Hepatocyte (in vitro differentiated cells): ENCODE data around the gene NDUFB7. TPM values are rescaled to one million over a fixed set of nuclear protein-coding genes. Genes with fewer than 3 reads are reported as not detected.
"Not testable (repeated sequence)": the region's sequence is repeated elsewhere in the genome, so short reads cannot be mapped to it uniquely, and the experiment has no call there.

Experiments
- DNase-seq: peaks from one replicate; pipeline ENCODE4 v3.0.0-alpha.2; 2016; ENCODE audit warnings: low spot score
- H2AFZ ChIP-seq: fragments of 200-600 bp; sonication (generic); 2 replicates; pipeline ENCODE4 v1.6.0; 2016; ENCODE audit warnings: antibody characterized with exemption, mild to moderate bottlenecking
- H3K27ac ChIP-seq: fragments of 200-600 bp; sonication (generic); 2 replicates; pipeline ENCODE4 v1.5.1; 2016; ENCODE audit warnings: mild to moderate bottlenecking
- H3K27me3 ChIP-seq: fragments of 200-600 bp; sonication (generic); 2 replicates; pipeline ENCODE4 v1.6.1; 2016
- H3K36me3 ChIP-seq: fragments of 200-600 bp; sonication (generic); replicated peaks from 2 replicates; pipeline ENCODE4 v1.5.1; 2016; ENCODE audit warnings: low read depth; ENCODE audit not compliant: insufficient read depth
- H3K4me1 ChIP-seq: fragments of 200-600 bp; sonication (generic); 2 replicates; pipeline ENCODE4 v1.5.1; 2016; ENCODE audit warnings: mild to moderate bottlenecking, moderate library complexity; ENCODE audit not compliant: insufficient read depth
- H3K4me2 ChIP-seq: fragments of 200-600 bp; sonication (generic); 2 replicates; pipeline ENCODE4 v1.6.0; 2016
- H3K4me3 ChIP-seq: fragments of 200-600 bp; sonication (generic); 2 replicates; pipeline ENCODE4 v1.5.1; 2016; ENCODE audit warnings: mild to moderate bottlenecking
- H3K79me2 ChIP-seq: fragments of 200-600 bp; sonication (generic); 2 replicates; pipeline ENCODE4 v1.6.0; 2017; ENCODE audit warnings: mild to moderate bottlenecking
- H3K9me2 ChIP-seq: fragments of 200-600 bp; sonication (generic); replicated peaks from 2 replicates; pipeline ENCODE4 v1.6.0; 2017; ENCODE audit warnings: mild to moderate bottlenecking; ENCODE audit not compliant: insufficient read depth
- H3K9me3 ChIP-seq: fragments of 200-600 bp; sonication (generic); 2 replicates; pipeline ENCODE4 v1.5.1; 2016; ENCODE audit warnings: low read depth, mild to moderate bottlenecking
- H4K20me1 ChIP-seq: fragments of 200-600 bp; sonication (generic); 2 replicates; pipeline ENCODE4 v1.6.0; 2016; ENCODE audit warnings: mild to moderate bottlenecking; ENCODE audit not compliant: insufficient read depth, poor library complexity, severe bottlenecking
- CTCF ChIP-seq: fragments of 200-600 bp; sonication (generic); IDR thresholded peaks from 2 replicates; pipeline ENCODE4 v1.5.1; 2016; ENCODE audit warnings: antibody characterized with exemption, mild to moderate bottlenecking; ENCODE audit not compliant: poor library complexity
- EZH2 ChIP-seq: fragments of 200-600 bp; sonication (generic); IDR thresholded peaks from 2 replicates; pipeline ENCODE4 v1.6.1; 2016; ENCODE audit warnings: antibody characterized with exemption, mild to moderate bottlenecking, borderline replicate concordance
- EZH2phosphoT487 ChIP-seq: fragments of 200-600 bp; sonication (generic); IDR thresholded peaks from one replicate; pipeline ENCODE4 v1.6.1; 2018; ENCODE audit warnings: antibody characterized with exemption, mild to moderate bottlenecking, low read depth, moderate library complexity; ENCODE audit not compliant: unreplicated experiment, severe bottlenecking
- WGBS: methylation state at CpG from one replicate; pipeline ENCODE4 v1.1.6; 2016; ENCODE audit warnings: low lambda C conversion rate; ENCODE audit errors: missing lambda C conversion rate; 5-methylcytosine and 5-hydroxymethylcytosine counted together
- polyA plus RNA-seq: library from polyadenylated mRNA; unstranded; fragments of >200 nt; fragmentation: Nextera tagmentation; extraction: Ambion mirVana; gene quantifications from 2 replicates; pipeline ENCODE4 v1.2.1, GENCODE V29; 2016
- total RNA-seq: library from RNA; depleted of rRNA; stranded (reverse); fragments of >200 nt; gene quantifications from 2 replicates; pipeline ENCODE4 v1.2.3, GENCODE V29; 2014

The NDUFB7 gene
- total and polyA plus RNA-seq, 2 experiments from 2014 or later = 201 to 354 TPM

GRCh38 chr19:14545716-14546082 lies 26.2 kb downstream of the NDUFB7 start:
- Histone ChIP-seq H3K4me3 (no peak overlapping the region), H3K36me3 (no peaks in the 10 kb centered on the region), H3K79me2 (peaks cover 92% of the 10 kb centered on the region), H3K27ac (no peak overlapping the region), H3K4me2 (no peak overlapping the region), H2AFZ (no peak overlapping the region), H3K9me2 (no peaks in the 10 kb centered on the region), H3K27me3 (no peaks in the 10 kb centered on the region), H4K20me1 (peaks cover 2% of the 10 kb centered on the region), H3K4me1 (peaks cover 13% of the 10 kb centered on the region), H3K9me3 (no peaks in the 10 kb centered on the region)
- WGBS = 90% methylated on average over 9 of the region's 9 CpGs
- no peak for DNase-seq
- TF ChIP-seq EZH2phosphoT487 = no peak
- TF ChIP-seq CTCF = no peak
- no peak for TF ChIP-seq EZH2

GRCh38 chr19:14544977-14545715 lies 26.7 kb downstream of the NDUFB7 start:
- peak; percentile 5 for DNase-seq
- H3K4me2 ChIP-seq = no peak overlapping the region
- H3K36me3 ChIP-seq = no peaks in the 10 kb centered on the region
- H3K9me2 ChIP-seq = no peaks in the 10 kb centered on the region
- 93% methylated on average over 21 of the region's 21 CpGs for WGBS
- H3K4me1 ChIP-seq = peaks cover 8% of the 10 kb centered on the region
- H3K9me3 ChIP-seq = no peaks in the 10 kb centered on the region
- H3K4me3 ChIP-seq = no peak overlapping the region
- no peaks in the 10 kb centered on the region for H3K27me3 ChIP-seq
- H3K27ac ChIP-seq = no peak overlapping the region
- no peak overlapping the region for H2AFZ ChIP-seq
- peaks cover 93% of the 10 kb centered on the region for H3K79me2 ChIP-seq
- TF ChIP-seq EZH2phosphoT487 (no peak), EZH2 (no peak)
- H4K20me1 ChIP-seq = peaks cover 2% of the 10 kb centered on the region

- TF ChIP-seq CTCF (no peak), EZH2 (no peak), EZH2phosphoT487 (no peak)
- no peaks in the 10 kb centered on the region for H3K27me3 ChIP-seq
- H3K4me1 ChIP-seq = peaks cover 5% of the 10 kb centered on the region
- H3K9me2 ChIP-seq = no peaks in the 10 kb centered on the region
- peaks cover 94% of the 10 kb centered on the region for H3K79me2 ChIP-seq
- no peak overlapping the region for H3K4me2 ChIP-seq
- DNase-seq = peak; percentile 2
- no peak overlapping the region for H2AFZ ChIP-seq
- WGBS = 56% methylated on average over 5 of the region's 5 CpGs
- no peak overlapping the region for H3K27ac ChIP-seq
- H3K9me3 ChIP-seq = no peaks in the 10 kb centered on the region
- H4K20me1 ChIP-seq = peaks cover 6% of the 10 kb centered on the region
- no peaks in the 10 kb centered on the region for H3K36me3 ChIP-seq
- no peak overlapping the region for H3K4me3 ChIP-seq
These were observed 27.8 kb downstream of the NDUFB7 start for GRCh38 chr19:14544047-14544446.

- Histone ChIP-seq H3K9me2 (no peaks in the 10 kb centered on the region), H3K79me2 (peaks cover 90% of the 10 kb centered on the region), H3K9me3 (no peaks in the 10 kb centered on the region), H3K36me3 (no peaks in the 10 kb centered on the region), H2AFZ (no peak overlapping the region), H3K27me3 (no peaks in the 10 kb centered on the region), H3K4me3 (no peak overlapping the region), H3K4me2 (peak overlapping the region; percentile 42), H3K4me1 (peaks cover 10% of the 10 kb centered on the region), H4K20me1 (peaks cover 10% of the 10 kb centered on the region), H3K27ac (peak overlapping the region; percentile 68)
- WGBS = 51% methylated on average over 7 of the region's 7 CpGs
- TF ChIP-seq CTCF (no peak), EZH2phosphoT487 (no peak), EZH2 (no peak)
- peak; percentile 51 for DNase-seq
These were observed 29.0 kb downstream of the NDUFB7 start for GRCh38 chr19:14542711-14543328.

GRCh38 chr19:14541979-14542378 lies 29.9 kb downstream of the NDUFB7 start:
- 80% methylated on average over 5 of the region's 5 CpGs for whole genome bisulfite sequencing
- H3K79me2 ChIP-seq = peaks cover 83% of the 10 kb centered on the region
- H3K4me1 ChIP-seq = peaks cover 10% of the 10 kb centered on the region
- H4K20me1 ChIP-seq = peaks cover 11% of the 10 kb centered on the region
- not testable (repeated sequence) for H3K9me2 ChIP-seq, H3K4me3 ChIP-seq, H3K9me3 ChIP-seq, H3K36me3 ChIP-seq, H3K27me3 ChIP-seq, DNase-seq, H2AFZ ChIP-seq, H3K27ac ChIP-seq, H3K4me2 ChIP-seq
